Measurements from ENCODE around the gene LMAN1.

The LMAN1 gene

GRCh38 chr18:59359576-59359952 is 499 bp upstream of the LMAN1 start:
- no peak for DNase-seq (ENCODE audit: low read depth)

- peak; percentile 5 for DNase-seq (ENCODE audit: low read depth)
Observed at GRCh38 chr18:59358414-59358711, 702 bp downstream of the LMAN1 start.

- no peak for DNase-seq (ENCODE audit: low read depth)
Observed at GRCh38 chr18:59357928-59358327, 1.1 kb downstream of the LMAN1 start.

- no peak for DNase-seq (ENCODE audit: low read depth)
Observed at GRCh38 chr18:59354731-59355130, 4.3 kb downstream of the LMAN1 start.

DNA sequence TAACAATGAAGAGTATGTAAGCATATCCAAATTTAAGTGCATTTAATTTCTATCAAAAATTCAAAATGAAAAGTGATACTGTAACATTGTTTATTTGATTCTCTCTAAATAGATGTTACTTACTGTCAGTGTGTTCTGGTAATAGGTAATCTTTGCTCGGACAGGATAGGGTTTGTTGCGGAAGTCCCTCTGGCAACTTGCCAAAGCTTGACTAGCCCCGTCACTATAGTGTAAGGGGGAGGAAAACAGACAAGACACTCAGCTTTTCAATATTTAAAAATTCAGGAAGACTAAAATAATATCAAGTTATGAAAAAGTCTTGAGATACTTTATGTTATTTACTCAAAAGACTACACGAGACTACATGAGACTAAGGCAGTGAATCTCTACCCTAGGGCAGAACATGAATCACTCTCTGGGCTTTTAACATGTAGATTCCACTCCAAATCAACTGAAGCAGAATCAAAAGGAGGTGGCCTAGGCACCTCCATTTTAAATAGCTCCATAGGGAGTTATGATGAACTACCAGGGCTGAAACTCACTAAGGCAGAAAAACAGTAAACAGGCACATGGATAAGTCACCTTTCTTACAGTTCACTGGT is 5.9 kb downstream of the LMAN1 start:
- no peak for DNase-seq (ENCODE audit: low read depth)

DNA sequence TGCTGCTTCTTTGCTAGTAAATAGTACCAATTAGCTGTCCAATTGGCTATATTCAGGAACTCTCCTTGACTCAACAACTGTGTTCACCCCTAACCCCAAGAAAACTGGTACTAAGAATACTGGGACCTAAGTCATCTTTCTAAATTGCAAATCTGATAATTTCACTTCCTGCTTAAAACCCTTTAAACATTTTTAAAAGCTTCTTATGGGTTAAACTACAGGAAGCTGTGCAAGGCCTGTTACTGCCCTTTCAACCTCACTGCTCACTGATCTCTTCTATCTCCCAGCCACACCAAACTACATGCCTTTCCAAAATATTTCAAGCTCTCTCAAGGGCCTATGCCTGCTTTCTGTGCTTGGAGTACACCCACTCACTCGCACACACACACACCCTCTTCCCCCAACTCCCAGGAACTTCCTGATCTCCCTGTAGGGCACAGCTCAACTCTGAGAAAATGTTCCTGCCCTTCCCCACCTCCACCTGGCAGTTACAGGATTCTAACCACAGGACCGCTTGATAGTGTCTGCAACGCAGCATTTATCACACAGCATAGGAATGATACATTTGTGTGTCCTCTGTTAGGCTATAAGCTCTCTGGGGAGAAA is 6.7 kb downstream of the LMAN1 start:
- DNase-seq (ENCODE audit: low read depth) = no peak

- DNase-seq (ENCODE audit: low read depth) = no peak
Observed at GRCh38 chr18:59345556-59345955, 13.5 kb downstream of the LMAN1 start.

DNA sequence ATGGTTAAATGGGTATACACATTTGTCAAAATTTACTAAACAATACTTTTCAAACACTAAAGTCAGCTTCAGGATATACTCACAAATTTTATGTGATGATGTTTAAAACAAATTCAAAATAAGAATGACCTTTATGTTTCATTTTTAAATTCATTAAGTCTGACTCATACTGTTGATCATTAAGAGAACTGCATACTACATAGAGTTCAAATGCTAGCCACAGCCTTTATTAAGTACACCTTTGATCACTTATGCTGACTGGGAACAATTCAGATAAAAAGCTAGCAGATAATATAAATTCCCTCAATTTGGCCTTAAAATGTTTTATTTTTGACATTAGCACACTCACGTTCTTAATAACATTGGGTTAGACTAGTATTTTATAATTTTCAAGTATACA is 14.1 kb downstream of the LMAN1 start:
- DNase-seq (ENCODE audit: low read depth) = no peak

- no peak for DNase-seq (ENCODE audit: low read depth)
Observed at GRCh38 chr18:59343926-59344325, 15.1 kb downstream of the LMAN1 start.

DNA sequence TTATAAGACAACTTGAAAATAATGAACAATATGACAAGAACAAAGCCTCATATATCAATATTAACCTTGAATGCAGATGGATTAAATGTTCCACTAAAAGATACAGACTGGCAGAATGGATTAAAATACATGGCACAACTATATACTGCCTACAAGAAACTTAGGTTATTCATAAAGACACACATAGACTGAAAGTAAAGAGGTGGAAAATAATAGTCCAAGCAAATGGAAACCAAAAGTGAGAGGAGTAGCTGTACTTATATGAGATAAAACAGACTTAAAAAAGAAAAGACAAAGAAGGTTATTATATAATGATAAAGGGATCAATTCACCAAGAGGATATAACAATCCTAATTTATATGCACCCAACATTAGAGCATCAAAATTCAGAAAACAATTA is 18.2 kb downstream of the LMAN1 start:
- no peak for DNase-seq (ENCODE audit: low read depth)

GRCh38 chr18:59340312-59340711 is 18.8 kb downstream of the LMAN1 start:
- no peak for DNase-seq (ENCODE audit: low read depth)

DNA sequence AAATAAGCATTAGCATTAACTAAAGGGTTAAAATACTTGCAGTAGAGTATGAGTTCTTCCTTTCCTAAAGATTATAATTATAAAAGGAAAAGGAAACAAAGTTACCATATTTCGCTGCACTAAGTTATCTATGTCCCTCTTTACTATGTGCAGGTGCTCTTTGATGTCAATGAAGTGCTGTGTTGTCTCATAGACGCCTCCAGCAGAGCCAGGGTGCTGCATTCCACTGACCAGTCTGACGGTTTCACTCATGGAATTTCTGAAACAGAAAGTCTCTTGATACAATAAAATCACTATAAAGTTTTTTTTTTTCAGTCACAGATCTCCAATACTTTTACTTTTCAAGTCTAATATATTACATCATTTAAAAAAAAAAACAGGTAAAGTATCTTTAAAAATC is 26.1 kb downstream of the LMAN1 start:
- no peak for DNase-seq (ENCODE audit: low read depth)

DNA sequence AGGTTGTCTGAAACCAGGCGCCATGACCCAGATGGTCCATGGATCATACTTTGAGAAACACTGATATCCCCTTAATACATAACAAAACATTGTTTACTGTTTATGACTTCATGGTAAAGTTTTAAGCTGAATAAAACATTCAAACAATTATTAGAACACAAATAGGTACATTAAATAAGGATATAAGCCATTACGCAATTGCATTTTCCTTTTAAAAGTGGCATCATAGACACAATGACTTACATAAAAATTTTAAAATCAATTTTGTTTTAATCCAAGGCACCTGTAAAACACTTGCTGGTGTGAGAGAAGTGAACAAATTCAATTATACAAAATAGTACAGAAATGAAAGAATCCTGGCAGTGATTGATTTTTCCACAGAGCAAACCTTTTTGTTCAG is 30.4 kb downstream of the LMAN1 start:
- no peak for DNase-seq (ENCODE audit: low read depth)

GRCh38 chr18:59325965-59326364 is 33.1 kb downstream of the LMAN1 start:
- no peak for DNase-seq (ENCODE audit: low read depth)

GRCh38 chr18:59324623-59324971 is 34.5 kb downstream of the LMAN1 start:
- DNase-seq (ENCODE audit: low read depth) = no peak

DNA sequence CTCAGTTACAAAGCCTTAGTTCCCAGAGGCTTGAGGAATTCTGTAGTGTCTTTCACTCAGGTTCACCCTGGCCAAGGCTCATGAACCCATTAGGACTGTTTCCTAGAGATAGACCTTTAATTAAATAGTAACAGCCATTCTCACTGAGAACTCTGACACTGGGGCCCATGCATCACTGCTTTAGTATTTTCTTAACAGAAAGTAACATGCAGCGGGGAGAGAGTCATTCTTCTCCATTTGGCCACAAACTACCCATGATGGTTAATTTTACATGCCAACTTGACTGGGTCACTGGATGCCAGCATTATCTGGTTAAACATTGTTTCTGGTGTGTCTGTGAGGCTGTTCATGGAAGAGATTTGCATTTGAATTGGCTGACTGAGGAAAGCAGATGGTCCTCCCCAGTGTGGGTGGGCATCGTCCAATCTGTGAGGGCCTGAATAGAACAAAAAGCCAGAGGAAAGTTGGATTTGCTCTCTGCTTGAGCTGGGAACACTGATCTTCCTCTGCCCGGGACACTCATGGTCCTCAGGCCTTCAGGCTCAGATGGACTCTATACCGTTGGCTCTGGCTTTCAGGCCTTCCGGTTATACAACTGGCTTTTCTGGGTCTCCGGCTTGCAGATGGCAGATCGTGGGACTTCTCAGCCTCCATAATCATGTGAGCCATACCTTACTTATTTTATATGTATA is 35.0 kb downstream of the LMAN1 start:
- no peak for DNase-seq (ENCODE audit: low read depth)

DNA sequence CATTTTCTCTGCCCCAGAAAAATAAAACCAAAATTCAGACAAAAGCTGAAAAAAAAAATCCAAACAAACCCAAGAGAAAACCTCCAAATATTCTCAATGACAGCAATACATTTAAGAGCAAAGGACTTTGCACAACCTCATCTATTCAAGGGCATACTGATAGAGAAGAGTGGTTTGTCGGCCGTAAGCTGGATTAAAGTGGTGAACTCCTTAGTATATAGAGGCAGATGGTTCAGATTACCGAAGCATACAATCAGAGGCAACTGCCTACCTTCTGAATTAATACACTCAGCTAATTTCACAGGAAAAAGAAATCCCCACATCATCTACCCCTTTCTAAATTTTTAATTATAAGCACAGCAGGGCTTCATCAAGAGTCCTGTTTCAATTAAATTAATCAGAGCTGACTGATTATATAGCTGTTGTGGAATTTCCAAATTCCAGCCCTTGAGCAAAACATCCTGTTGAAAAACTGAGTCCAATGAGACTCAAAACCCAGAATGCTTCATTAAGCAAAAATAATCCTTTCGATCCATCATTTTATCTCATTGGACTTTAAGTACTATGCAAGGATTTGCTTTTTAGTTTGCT is 40.5 kb downstream of the LMAN1 start, which contains the start of gene CPLX4:
CPLX4 (minus strand) TSS at position 190 of the 591 bp plus-strand sequence; CDS start at position 3, 187 bp downstream.
- DNase-seq (ENCODE audit: low read depth) = no peak

GRCh38 chr18:59311631-59312030 is 47.4 kb downstream of the LMAN1 start:
- no peak for DNase-seq (ENCODE audit: low read depth)

GRCh38 chr18:59308938-59309260 is 50.2 kb downstream of the LMAN1 start:
- no peak for DNase-seq (ENCODE audit: low read depth)

- DNase-seq (ENCODE audit: low read depth) = peak; percentile 50
Observed at GRCh38 chr18:59308248-59308937, 50.7 kb downstream of the LMAN1 start.

DNA sequence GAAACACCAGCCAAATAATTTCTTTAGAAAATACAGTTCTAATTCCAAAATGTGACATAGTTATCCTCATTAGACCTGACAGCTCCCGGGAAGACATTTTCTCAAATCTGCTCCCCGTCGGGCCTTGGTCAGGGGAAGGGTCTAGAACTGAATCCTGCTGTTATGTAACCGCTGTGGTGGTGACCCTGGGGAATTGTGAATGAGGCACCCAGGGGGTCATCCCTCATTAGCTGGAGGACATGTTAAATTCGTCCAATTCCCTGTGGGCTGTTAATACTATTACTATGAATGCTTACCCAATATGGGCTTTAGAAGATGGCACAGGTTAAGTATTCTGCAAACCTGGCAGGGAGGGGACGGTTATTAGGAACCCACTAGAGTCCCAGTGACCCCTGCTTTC is 52.4 kb downstream of the LMAN1 start:
- DNase-seq (ENCODE audit: low read depth) = no peak

DNA sequence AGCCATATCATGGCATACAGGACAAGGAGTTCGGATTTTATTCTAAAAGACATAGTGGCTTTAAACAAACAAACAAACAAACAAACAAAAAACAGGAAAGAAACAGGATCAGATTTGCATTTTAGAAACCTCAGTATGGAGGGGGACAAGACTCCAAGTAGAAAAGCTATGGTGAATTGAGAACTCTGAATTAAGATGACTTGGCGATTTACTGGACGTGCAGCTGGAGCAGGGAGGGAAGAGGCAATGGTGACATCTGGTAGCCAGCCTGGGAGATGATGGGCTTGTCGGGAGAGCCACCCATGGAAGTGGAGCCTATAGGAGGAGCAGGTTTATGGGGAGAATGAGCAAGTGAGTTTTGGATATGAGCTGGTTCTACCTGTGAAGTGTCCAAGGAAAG is 53.8 kb downstream of the LMAN1 start:
- no peak for DNase-seq (ENCODE audit: low read depth)

DNA sequence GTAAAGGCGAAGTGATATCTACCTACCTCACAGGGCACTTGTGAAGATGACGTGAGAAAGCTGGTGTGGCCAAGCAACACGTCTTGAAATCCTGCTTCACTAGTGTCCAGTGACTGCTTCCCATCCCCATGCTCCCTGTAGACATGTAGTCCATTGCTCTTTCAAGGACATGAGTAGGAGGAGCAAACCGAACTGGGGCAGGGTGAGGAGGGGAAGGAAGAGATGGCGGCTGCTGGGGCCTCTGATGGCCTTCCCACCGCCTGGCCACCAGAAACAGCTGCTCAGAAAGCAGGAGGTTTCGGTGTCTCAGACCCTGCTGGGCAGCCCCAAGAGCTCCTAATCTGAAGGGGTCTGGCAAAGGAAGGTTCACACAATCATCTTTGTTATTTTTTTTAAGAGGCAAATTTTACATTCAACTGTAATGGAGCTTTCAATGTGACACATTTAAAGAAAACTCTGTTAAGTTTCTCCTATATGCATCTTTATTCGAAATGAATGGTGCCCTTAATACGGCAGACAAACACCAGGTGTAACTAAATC is 55.3 kb downstream of the LMAN1 start:
- DNase-seq (ENCODE audit: low read depth) = no peak

All from stimulated activated CD8-positive, alpha-beta memory T cell treated with anti-CD3 and anti-CD28 coated beads, Interleukin-4, amount 100 ng/mL, for 24 hours (primary cell).